GM12878 (cell line): ENCODE measurements around the gene ENDOD1. TPM values are rescaled to one million over a fixed set of nuclear protein-coding genes. Genes with fewer than 3 reads are reported as not detected.

Experiments
- ATAC-seq: fragments of 200-7000 bp; cut with Tn5 transposase; 3 replicates; pipeline ENCODE4 v1.9.1; 2020; ENCODE audit warnings: mild to moderate bottlenecking, moderate library complexity
- Bru-seq: library from RNA; stranded (reverse); fragments of 400-500 nt; gene quantifications from one replicate; lab custom pipeline; 2021; lab: Mats Ljungman, UMichigan
- BruChase-seq, 2 experiments: library from RNA; stranded (reverse); fragments of 400-500 nt; gene quantifications; one replicate each; lab custom pipeline; 2021; lab: Mats Ljungman, UMichigan
- BruUV-seq: library from RNA; stranded (reverse); fragments of 400-500 nt; replicated peaks from 2 replicates; lab custom pipeline; 2021; lab: Mats Ljungman, UMichigan
- CTCF ChIA-PET: fragments of 300-600 bp; sonication (Branson Sonifier 250); formaldehyde crosslinking; extraction: SDS; loops from one replicate; lab custom pipeline; 2021; ENCODE audit warnings: inconsistent platforms; lab: Yijun Ruan, JAX
- POLR2A ChIA-PET: fragments of 350-600 bp; formaldehyde crosslinking; extraction: SDS; loops from one replicate; lab custom pipeline; 2021; ENCODE audit warnings: inconsistent platforms; lab: Charles Lee
- RAD21 ChIA-PET: fragments of 300-600 bp; sonication (Branson Sonifier 250); formaldehyde crosslinking; loops from one replicate; lab custom pipeline; 2023; ENCODE audit warnings: antibody characterized with exemption; ENCODE audit not compliant: unreplicated experiment; lab: Charles Lee
- SMC1A ChIA-PET: fragments of 300-600 bp; sonication (Branson Sonifier 250); formaldehyde crosslinking; loops from one replicate; lab custom pipeline; 2023; ENCODE audit not compliant: unreplicated experiment, uncharacterized antibody; lab: Charles Lee
- DNase-seq: peaks from one replicate; pipeline ENCODE4 v3.0.0-alpha.2; 2011; ENCODE audit warnings: low read depth, low spot score
- FAIRE-seq: peaks from 3 replicates; lab custom pipeline; 2011; peaks lifted over from hg19 to GRCh38; lab: Jason Lieb, UNC
- H2AFZ ChIP-seq: 2 replicates; pipeline ENCODE4 v1.6.0; 2011; ENCODE audit warnings: low read depth, low read length, control low read depth; ENCODE audit not compliant: control insufficient read depth
- H3K27ac ChIP-seq: 2 replicates; pipeline ENCODE4 v1.5.1; 2011; ENCODE audit warnings: control low read depth; ENCODE audit not compliant: control insufficient read depth, insufficient read depth
- H3K27me3 ChIP-seq, 2 experiments: replicated peaks in 1 of 2; 2 replicates each; pipeline versions ENCODE4 v1.6.0 to v1.6.1; 2011; ENCODE audit warnings: low read length in 1 of 2; ENCODE audit not compliant: control insufficient read depth in 2 of 2, insufficient read depth in 2 of 2
- H3K36me3 ChIP-seq, 2 experiments: 2 replicates each; pipeline ENCODE4 v1.5.1; 2011; ENCODE audit warnings: low read length in 1 of 2; ENCODE audit not compliant: control insufficient read depth in 2 of 2, insufficient read depth in 2 of 2
- H3K4me1 ChIP-seq: 2 replicates; pipeline ENCODE4 v1.6.1; 2011; ENCODE audit warnings: mild to moderate bottlenecking, low read length, moderate library complexity, mixed read lengths; ENCODE audit not compliant: control insufficient read depth, insufficient read depth
- H3K4me2 ChIP-seq: 2 replicates; pipeline ENCODE4 v1.6.0; 2011; ENCODE audit warnings: control low read depth; ENCODE audit not compliant: control insufficient read depth, insufficient read depth
- H3K4me3 ChIP-seq: fragments of 200-600 bp; sonication (generic); 2 replicates; pipeline ENCODE4 v1.5.1; 2016
- H3K79me2 ChIP-seq: 2 replicates; pipeline ENCODE4 v1.6.0; 2011; ENCODE audit warnings: low read length; ENCODE audit not compliant: control insufficient read depth, insufficient read depth
- H3K9ac ChIP-seq: 2 replicates; pipeline ENCODE4 v1.8.0; 2011; ENCODE audit warnings: low read length, control low read depth, mixed read lengths; ENCODE audit not compliant: control insufficient read depth, insufficient read depth
- H3K9me3 ChIP-seq: replicated peaks from 3 replicates; pipeline ENCODE4 v1.5.1; 2011; ENCODE audit warnings: mild to moderate bottlenecking, low read length; ENCODE audit not compliant: control insufficient read depth, insufficient read depth
- H4K20me1 ChIP-seq: 2 replicates; pipeline ENCODE4 v1.6.0; 2011; ENCODE audit not compliant: control insufficient read depth, insufficient read depth
- EGR1 ChIP-seq, 2 experiments: IDR thresholded peaks; 1 replicate in 1 of 2; 2 replicates in 1 of 2; pipeline ENCODE4 v1.6.1; 2011 to 2012; ENCODE audit warnings: low read depth in 2 of 2, low read length in 2 of 2, borderline replicate concordance in 1 of 2, mild to moderate bottlenecking in 1 of 2, moderate library complexity in 1 of 2
- ESRRA ChIP-seq: IDR thresholded peaks from 2 replicates; pipeline ENCODE4 v1.6.1; 2012; ENCODE audit warnings: mild to moderate bottlenecking, low read length, improper control_type of control experiment
- EZH2 ChIP-seq: IDR thresholded peaks from 2 replicates; pipeline ENCODE4 v1.6.1; 2012; ENCODE audit warnings: low read depth, mild to moderate bottlenecking, control low read depth, inconsistent platforms, low read length, borderline replicate concordance; ENCODE audit not compliant: control insufficient read depth
- GATAD2B ChIP-seq: fragments of 450-650 bp; conservative IDR thresholded peaks from 2 replicates; pipeline ENCODE4 v1.6.1; 2017; ENCODE audit warnings: low read depth, mild to moderate bottlenecking, moderate library complexity
- HDAC2 ChIP-seq: fragments of 200-600 bp; sonication (generic); IDR thresholded peaks from 2 replicates; pipeline ENCODE4 v1.6.1; 2017
- HDAC6 ChIP-seq: fragments of 200-600 bp; sonication (generic); IDR thresholded peaks from one replicate; pipeline ENCODE4 v1.8.0; 2017; ENCODE audit warnings: antibody characterized with exemption; ENCODE audit not compliant: unreplicated experiment
- MEF2B ChIP-seq: fragments of 450-650 bp; IDR thresholded peaks from 2 replicates; pipeline ENCODE4 v1.6.1; 2018; ENCODE audit warnings: mild to moderate bottlenecking, moderate library complexity; ENCODE audit not compliant: partially characterized antibody, poor library complexity, severe bottlenecking
- NRF1 ChIP-seq: conservative IDR thresholded peaks from 2 replicates; pipeline ENCODE4 v1.6.1; 2011; ENCODE audit warnings: mild to moderate bottlenecking, low read depth, low read length, improper control_type of control experiment
- POLR2A ChIP-seq: IDR thresholded peaks from 2 replicates; pipeline ENCODE4 v1.6.1; 2011; ENCODE audit warnings: low read depth, mild to moderate bottlenecking, low read length
- SIX5 ChIP-seq: IDR thresholded peaks from 2 replicates; pipeline ENCODE4 v1.6.1; 2011; ENCODE audit warnings: mild to moderate bottlenecking, low read depth, low read length, moderate library complexity; ENCODE audit not compliant: severe bottlenecking
- TARDBP ChIP-seq: IDR thresholded peaks from 2 replicates; pipeline ENCODE4 v1.6.1; 2016; ENCODE audit warnings: borderline replicate concordance
- WGBS: methylation state at CpG from one replicate; pipeline ENCODE4 v1.1.6; 2016; ENCODE audit warnings: low lambda C conversion rate; ENCODE audit not compliant: insufficient replicate concordance, insufficient coverage; ENCODE audit errors: missing lambda C conversion rate; 5-methylcytosine and 5-hydroxymethylcytosine counted together
- in situ Hi-C: fragments of 300-500 bp; cut with MboI; formaldehyde crosslinking; loops from 9 replicates; pipeline ENCODE4 v1.14.3; 2018; ENCODE audit warnings: mixed read lengths
- intact Hi-C: fragments of 100-400 bp; cut with micrococcal nuclease; formaldehyde crosslinking; loops from one replicate; pipeline ENCODE4 v1.14.2; 2022; ENCODE audit not compliant: unreplicated experiment
- long read RNA-seq, 2 experiments: library from polyadenylated mRNA; unstranded; transcript quantifications; one replicate each; pipeline ENCODE4 v2.0.0, GENCODE V29; 2019 to 2020
- polyA minus RNA-seq, 3 experiments: library from RNA; depleted of rRNA, polyadenylated mRNA; stranded (reverse); fragments of >200 nt; gene quantifications; 2 replicates each; pipeline ENCODE4 v1.2.3, GENCODE V29; 2011
- polyA plus RNA-seq, 11 experiments: library from polyadenylated mRNA; depleted of rRNA in 4 of 11; unstranded in 6 of 11; stranded (reverse) in 5 of 11; fragments of >200 nt; fragmentation: Nextera tagmentation in 4 of 11; fragmentation: Illumina TruSeq in 1 of 11; extraction: Ambion mirVana in 4 of 11; extraction: Trizol in 1 of 11; gene quantifications; 1 replicate in 1 of 11; 2 replicates in 10 of 11; pipeline versions ENCODE4 v1.2.1 to v1.2.3, GENCODE V29; 2011 to 2016; ENCODE audit warnings: inconsistent platforms in 2 of 11, missing spikeins in 2 of 11, low read depth in 1 of 11
- total RNA-seq, 4 experiments: library from RNA; depleted of rRNA in 3 of 4; stranded (reverse); fragments of >200 nt in 3 of 4; fragmentation: Illumina TruSeq in 1 of 4; extraction: Trizol in 1 of 4; gene quantifications; 2 replicates each; pipeline versions ENCODE4 v1.2.1 to v1.2.3, GENCODE V29; 2013 to 2021
- TF ChIP-seq, protein P1 (sequence below): fragments of 450-650 bp; IDR thresholded peaks from 2 replicates; pipeline ENCODE4 v1.6.1; 2017; ENCODE audit warnings: borderline replicate concordance
- TF ChIP-seq, protein P2 (sequence below): IDR thresholded peaks from 2 replicates; pipeline ENCODE4 v1.6.1; 2011; ENCODE audit warnings: low read depth, mild to moderate bottlenecking, low read length, moderate library complexity, borderline replicate concordance; ENCODE audit errors: extremely low read depth

Gene ENDOD1, protein sequence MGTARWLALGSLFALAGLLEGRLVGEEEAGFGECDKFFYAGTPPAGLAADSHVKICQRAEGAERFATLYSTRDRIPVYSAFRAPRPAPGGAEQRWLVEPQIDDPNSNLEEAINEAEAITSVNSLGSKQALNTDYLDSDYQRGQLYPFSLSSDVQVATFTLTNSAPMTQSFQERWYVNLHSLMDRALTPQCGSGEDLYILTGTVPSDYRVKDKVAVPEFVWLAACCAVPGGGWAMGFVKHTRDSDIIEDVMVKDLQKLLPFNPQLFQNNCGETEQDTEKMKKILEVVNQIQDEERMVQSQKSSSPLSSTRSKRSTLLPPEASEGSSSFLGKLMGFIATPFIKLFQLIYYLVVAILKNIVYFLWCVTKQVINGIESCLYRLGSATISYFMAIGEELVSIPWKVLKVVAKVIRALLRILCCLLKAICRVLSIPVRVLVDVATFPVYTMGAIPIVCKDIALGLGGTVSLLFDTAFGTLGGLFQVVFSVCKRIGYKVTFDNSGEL
- total RNA-seq (2013; cell fraction: nucleolus; rRNA removed) = 31.0 and 31.5 TPM in 2 replicates
- total RNA-seq (2014; rRNA removed) (15.4 and 17.9 TPM in 2 replicates), total RNA-seq (2014; rRNA removed; fragmentation: Illumina TruSeq; extraction: Trizol) (14.8 and 15.1 TPM in 2 replicates), total RNA-seq (2021) (14.2 and 14.9 TPM in 2 replicates), polyA plus RNA-seq (2011; rRNA removed) (28.8 and 30.0 TPM in 2 replicates), polyA plus RNA-seq (2014; fragmentation: Illumina TruSeq; extraction: Trizol) (13.8 and 16.9 TPM in 2 replicates), polyA plus RNA-seq (2014; fragmentation: Nextera tagmentation; extraction: Ambion mirVana) (1 to 10 TPM; 6.0 to 6.4 TPM), polyA plus RNA-seq (2014; rRNA removed) (9.0 and 9.5 TPM in 2 replicates), polyA plus RNA-seq (2016; fragmentation: Nextera tagmentation; extraction: Ambion mirVana) (10 to 100 TPM; 10.2 to 10.4 TPM), polyA minus RNA-seq (2011; rRNA and poly(A)+ RNA removed) (32.7 and 46.0 TPM in 2 replicates), Bru-seq, nascent RNA (percentile 63 among the genes with signal in this experiment), BruChase-seq, experiment 1, labeled RNA remaining after a 6-hour chase (percentile 62 among the genes with signal in this experiment), BruChase-seq, experiment 2, labeled RNA remaining after a 2-hour chase (percentile 67 among the genes with signal in this experiment)
- 9.8 TPM for polyA plus RNA-seq (2011; ENCODE audit: low read depth)
- 22.0 and 23.0 TPM in 2 replicates for polyA plus RNA-seq (2011; cell fraction: cytosol; rRNA removed)
- 13.5 and 14.4 TPM in 2 replicates for polyA plus RNA-seq (2011; cell fraction: nucleus; rRNA removed)
- 9.5 and 12.1 TPM in 2 replicates for polyA plus RNA-seq (2012)
- polyA minus RNA-seq (2011; cell fraction: cytosol; rRNA and poly(A)+ RNA removed) = 14.9 and 15.4 TPM in 2 replicates
- polyA minus RNA-seq (2011; cell fraction: nucleus; rRNA and poly(A)+ RNA removed) = 17.0 and 22.9 TPM in 2 replicates
- long read RNA-seq, experiment 1, full-length matches to known transcripts = 12 of 21 reads
- long read RNA-seq, experiment 1, partial matches to known transcripts = 0 of 21 reads
- long read RNA-seq, experiment 1, other reads (novel, unspliced or antisense) = 9 of 21 reads
- long read RNA-seq, experiment 2, full-length matches to known transcripts = 45 of 89 reads
- long read RNA-seq, experiment 2, partial matches to known transcripts = 0 of 89 reads
- long read RNA-seq, experiment 2, other reads (novel, unspliced or antisense) = 44 of 89 reads

DNA sequence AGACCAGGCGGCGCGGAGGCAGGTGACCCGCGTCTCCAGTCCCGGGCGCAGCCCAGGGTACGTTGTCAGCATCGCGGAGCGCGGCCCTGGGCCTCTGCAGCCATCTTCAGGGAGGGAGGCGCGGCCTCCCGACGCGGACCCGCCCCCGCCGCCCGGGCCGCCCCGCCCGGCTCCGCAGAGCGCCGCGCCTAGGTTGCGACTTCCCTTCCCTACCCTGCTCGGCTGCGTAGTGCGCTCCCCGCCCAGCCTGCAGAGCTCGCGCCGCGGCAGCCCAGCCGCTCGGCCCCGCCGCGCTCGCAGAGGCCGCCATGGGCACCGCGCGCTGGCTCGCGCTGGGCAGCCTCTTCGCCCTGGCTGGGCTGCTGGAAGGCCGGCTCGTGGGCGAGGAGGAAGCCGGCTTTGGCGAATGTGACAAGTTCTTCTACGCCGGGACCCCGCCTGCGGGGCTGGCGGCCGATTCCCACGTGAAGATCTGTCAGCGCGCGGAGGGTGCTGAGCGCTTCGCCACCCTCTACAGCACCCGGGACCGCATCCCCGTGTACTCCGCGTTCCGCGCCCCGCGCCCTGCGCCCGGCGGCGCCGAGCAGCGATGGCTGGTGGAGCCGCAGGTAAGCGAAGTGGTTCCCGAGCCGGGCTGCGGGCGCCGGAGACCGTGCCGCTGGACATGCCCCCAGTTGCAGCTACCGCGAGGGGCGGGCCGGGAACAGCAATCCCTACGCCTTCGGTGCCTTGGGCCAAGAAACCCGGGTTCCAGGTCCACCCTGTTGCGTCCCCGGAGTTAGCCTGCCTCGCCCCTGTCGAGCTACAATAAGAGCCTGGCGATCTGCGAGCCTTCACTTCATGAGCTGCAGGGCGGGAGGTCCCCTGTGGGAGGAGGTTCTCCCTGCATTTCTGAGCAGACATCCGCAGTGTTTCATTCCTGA is at the start of gene ENDOD1:
ENDOD1 (plus strand) TSS at position 227 of the 923 bp plus-strand sequence; CDS start at position 309, 82 bp downstream.
- Histone ChIP-seq H3K27ac (peak within 1 kb of the TSS; percentile 84), H3K4me1 (peaks cover 27% of the 10 kb centered on the region), H3K9ac (peak within 1 kb of the TSS; percentile 80), H3K9me3 (no peaks in the 10 kb centered on the region), H4K20me1 (no peaks in the 10 kb centered on the region), H3K36me3 (no peaks in the 10 kb centered on the region), H3K79me2 (peaks cover 9% of the 10 kb centered on the region), H3K27me3 (no peaks in the 10 kb centered on the region), H2AFZ (peak within 1 kb of the TSS; percentile 94), H3K4me3 (peak within 1 kb of the TSS; percentile 94), H3K4me2 (peak within 1 kb of the TSS; percentile 95)
- in situ Hi-C loops = loop anchor here (10.0 kb wide), 1 partner anchor 1155 kb away; no protein-coding TSS in a partner anchor
- peak; percentile 93 for ATAC-seq
- WGBS = 1% methylated on average over 100 of the region's 106 CpGs
- no peak for FAIRE-seq
- DNase-seq = no peak
- intact Hi-C loops = loop anchor here (1.0 to 5.0 kb wide), 4 partner anchors 22 to 697 kb away; partner anchors contain the start of genes FAM76B and SESN3
- RAD21 ChIA-PET = interaction anchor here (0.6 to 12.5 kb wide), 14 partner anchors 9 to 625 kb away, joined by 3 to 244 read pairs (median 4); partner anchors contain the start of genes CWC15, KDM4D, SESN3 and SRSF8
- SMC1A ChIA-PET = interaction anchor here (0.7 to 17.5 kb wide), 16 partner anchors 9 to 120 kb away, joined by 3 to 315 read pairs (median 5); partner anchors contain the start of genes CWC15, KDM4D and SRSF8
- POLR2A ChIA-PET = interaction anchor here (0.6 to 8.0 kb wide), 10 partner anchors 10 to 467 kb away, joined by 3 to 139 read pairs (median 4); partner anchors contain the start of genes SESN3 and SRSF8
- BruUV-seq = no TSS peak
- CTCF ChIA-PET = interaction anchor here (0.7 to 13.7 kb wide), 13 partner anchors 9 to 621 kb away, joined by 3 to 296 read pairs (median 7); partner anchors contain the start of gene SRSF8
- TF ChIP-seq, protein P1, sequence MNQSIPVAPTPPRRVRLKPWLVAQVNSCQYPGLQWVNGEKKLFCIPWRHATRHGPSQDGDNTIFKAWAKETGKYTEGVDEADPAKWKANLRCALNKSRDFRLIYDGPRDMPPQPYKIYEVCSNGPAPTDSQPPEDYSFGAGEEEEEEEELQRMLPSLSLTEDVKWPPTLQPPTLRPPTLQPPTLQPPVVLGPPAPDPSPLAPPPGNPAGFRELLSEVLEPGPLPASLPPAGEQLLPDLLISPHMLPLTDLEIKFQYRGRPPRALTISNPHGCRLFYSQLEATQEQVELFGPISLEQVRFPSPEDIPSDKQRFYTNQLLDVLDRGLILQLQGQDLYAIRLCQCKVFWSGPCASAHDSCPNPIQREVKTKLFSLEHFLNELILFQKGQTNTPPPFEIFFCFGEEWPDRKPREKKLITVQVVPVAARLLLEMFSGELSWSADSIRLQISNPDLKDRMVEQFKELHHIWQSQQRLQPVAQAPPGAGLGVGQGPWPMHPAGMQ = no peak
- peak; percentile 93 for TF ChIP-seq POLR2A
- TF ChIP-seq EZH2 = no peak
- no peak for TF ChIP-seq NRF1
- TF ChIP-seq MEF2B = no peak
- TF ChIP-seq SIX5 = no peak
- no peak for TF ChIP-seq ESRRA
- TF ChIP-seq EGR1 (IDR thresholded peaks at IDR 0.05; ENCODE audit: borderline replicate concordance in 1 of 2, low read depth in 2 of 2, low read length in 2 of 2) = peak in 1 of 2 experiments; percentile 86; a peak in 2 of 3 replicates
- no peak for TF ChIP-seq TARDBP
- TF ChIP-seq HDAC2 = peak; percentile 51; the same call in 1 of the 2 replicates
- peak; percentile 92; the same call in 1 of the 2 replicates for TF ChIP-seq GATAD2B
- TF ChIP-seq, protein P2, sequence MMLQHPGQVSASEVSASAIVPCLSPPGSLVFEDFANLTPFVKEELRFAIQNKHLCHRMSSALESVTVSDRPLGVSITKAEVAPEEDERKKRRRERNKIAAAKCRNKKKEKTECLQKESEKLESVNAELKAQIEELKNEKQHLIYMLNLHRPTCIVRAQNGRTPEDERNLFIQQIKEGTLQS = no peak
- TF ChIP-seq HDAC6 = peak; percentile 89
